Gastrocnemius medialis (tissue), 4 donors: ENCODE results near the gene FOLH1. TPM values are rescaled to one million over a fixed set of nuclear protein-coding genes. Genes with fewer than 3 reads are reported as not detected.
"Not testable (repeated sequence)": the region's sequence is repeated elsewhere in the genome, so short reads cannot be mapped to it uniquely, and the experiment has no call there.

ENCODE experiments used
- ATAC-seq, 2 donors: fragments of 150-250 bp; one replicate each; pipeline ENCODE4 v1.9.1; 2016
- DNase-seq, 2 donors: peaks; one replicate each; pipeline ENCODE4 v3.0.0-alpha.2; 2019
- H3K27ac ChIP-seq, 4 donors: fragments of 200-600 bp; sonication (generic); 1 replicate in 1 of 4; 2 replicates in 3 of 4; pipeline ENCODE4 v1.5.1; 2016 to 2018; ENCODE audit warnings: mild to moderate bottlenecking in 2 of 4, moderate library complexity in 1 of 4
- H3K27me3 ChIP-seq, 3 donors: fragments of 200-600 bp; sonication (generic) in 2 of 3; 1 replicate in 1 of 3; 2 replicates in 2 of 3; pipeline versions ENCODE4 v1.5.1 to v1.6.0; 2016 to 2019; ENCODE audit warnings: mild to moderate bottlenecking in 1 of 3, moderate library complexity in 1 of 3
- H3K36me3 ChIP-seq, 2 donors: fragments of 200-600 bp; sonication (generic) in 1 of 2; one replicate each; pipeline ENCODE4 v1.5.1; 2017 to 2018
- H3K4me1 ChIP-seq, 2 donors: fragments of 200-600 bp; sonication (generic) in 1 of 2; one replicate each; pipeline ENCODE4 v1.5.1; 2016 to 2017; ENCODE audit warnings: mild to moderate bottlenecking in 2 of 2
- H3K4me3 ChIP-seq, 4 donors: fragments of 200-600 bp; sonication (generic) in 3 of 4; 1 replicate in 1 of 4; 2 replicates in 3 of 4; pipeline ENCODE4 v1.5.1; 2016 to 2019; ENCODE audit warnings: mild to moderate bottlenecking in 2 of 4
- H3K9me3 ChIP-seq, 3 donors: fragments of 200-600 bp; sonication (generic) in 2 of 3; 1 replicate in 1 of 3; 2 replicates in 2 of 3; pipeline ENCODE4 v1.5.1; 2016 to 2019
- POLR2A ChIP-seq, 2 donors: fragments of 450-650 bp; IDR thresholded peaks; one replicate each; pipeline ENCODE4 v1.6.1; 2017; ENCODE audit warnings: antibody characterized with exemption in 2 of 2, mild to moderate bottlenecking in 2 of 2, moderate library complexity in 2 of 2
- in situ Hi-C, 4 donors: fragments of 200-750 bp; cut with MboI; loops; one replicate each; pipeline versions ENCODE4 v1.15.0 to v1.8.0; 2017; ENCODE audit warnings: low sequenced_read_pairs in 4 of 4
- intact Hi-C: fragments of 100-400 bp; cut with DNase I; formaldehyde crosslinking; loops from one replicate; pipeline ENCODE4 v1.15.1; 2023; ENCODE audit warnings: low total_unique reads
- total RNA-seq, 4 donors: library from RNA; depleted of rRNA; stranded (reverse); fragments of >200 nt; gene quantifications; one replicate each; pipeline versions ENCODE4 v1.1.0 to v1.2.3, GENCODE V29; 2016
- TF ChIP-seq, protein P1 (sequence below), 5 experiments: fragments of 450-650 bp in 3 of 5; fragments of 200-600 bp in 2 of 5; sonication (generic) in 2 of 5; IDR thresholded peaks in 4 of 5; conservative IDR thresholded peaks in 1 of 5; 1 replicate in 4 of 5; 2 replicates in 1 of 5; pipeline ENCODE4 v1.5.1; 2016 to 2019; ENCODE audit warnings: antibody characterized with exemption in 5 of 5, mild to moderate bottlenecking in 3 of 5, moderate library complexity in 3 of 5

FOLH1 gene
- not detected for total RNA-seq

DNA sequence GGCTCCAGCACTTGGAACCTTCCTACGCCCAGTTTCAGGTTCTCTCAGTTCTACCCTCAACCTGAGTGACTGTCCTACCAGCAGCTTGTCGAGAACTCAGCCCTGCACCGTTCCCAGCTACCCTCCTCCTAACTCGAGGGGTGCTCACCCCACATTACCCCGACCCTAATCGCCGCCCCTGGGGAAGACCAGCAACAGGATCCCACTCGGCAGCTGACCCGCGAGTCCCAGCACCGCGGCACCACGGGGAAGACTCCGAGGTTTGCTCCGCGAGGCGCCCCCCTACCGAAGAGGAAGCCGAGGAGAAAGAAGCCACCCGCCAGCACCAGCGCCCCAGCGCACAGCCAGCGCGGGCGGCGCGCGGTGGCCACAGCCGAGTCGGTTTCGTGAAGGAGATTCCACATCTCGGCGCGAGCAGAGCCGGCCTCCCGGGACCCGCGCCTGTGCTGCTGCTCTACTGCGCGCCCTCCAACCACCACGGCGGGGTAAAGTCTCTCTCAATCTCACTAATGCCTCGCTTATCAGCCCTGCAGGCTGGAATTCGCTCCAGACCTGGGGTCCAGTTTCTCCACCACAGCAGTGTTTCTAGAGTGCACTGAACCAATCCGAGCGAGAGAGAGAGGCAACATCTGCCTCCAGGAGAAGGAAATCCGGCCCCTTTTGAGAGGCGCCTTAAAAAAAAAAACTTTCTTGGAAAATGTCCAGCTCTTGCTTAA lies at the start of gene FOLH1:
Gene FOLH1 (minus strand): TSS at position 597 of the 716 bp plus-strand sequence. CDS start 193 bp downstream, at position 404.
- ATAC-seq (peak in 1 of 2 donors; percentile 36), DNase-seq (no peak)
- Histone ChIP-seq H3K4me1 (no peaks in the 10 kb centered on the region), H3K27ac (no peak within 1 kb of the TSS), H3K36me3 (no peaks in the 10 kb centered on the region), H3K9me3 (no peaks in the 10 kb centered on the region), H3K27me3 (no peaks in the 10 kb centered on the region), H3K4me3 (peak within 1 kb of the TSS; percentile 23 to 37 (median 34))
- in situ Hi-C loops = no loop called here
- TF ChIP-seq, protein P1, sequence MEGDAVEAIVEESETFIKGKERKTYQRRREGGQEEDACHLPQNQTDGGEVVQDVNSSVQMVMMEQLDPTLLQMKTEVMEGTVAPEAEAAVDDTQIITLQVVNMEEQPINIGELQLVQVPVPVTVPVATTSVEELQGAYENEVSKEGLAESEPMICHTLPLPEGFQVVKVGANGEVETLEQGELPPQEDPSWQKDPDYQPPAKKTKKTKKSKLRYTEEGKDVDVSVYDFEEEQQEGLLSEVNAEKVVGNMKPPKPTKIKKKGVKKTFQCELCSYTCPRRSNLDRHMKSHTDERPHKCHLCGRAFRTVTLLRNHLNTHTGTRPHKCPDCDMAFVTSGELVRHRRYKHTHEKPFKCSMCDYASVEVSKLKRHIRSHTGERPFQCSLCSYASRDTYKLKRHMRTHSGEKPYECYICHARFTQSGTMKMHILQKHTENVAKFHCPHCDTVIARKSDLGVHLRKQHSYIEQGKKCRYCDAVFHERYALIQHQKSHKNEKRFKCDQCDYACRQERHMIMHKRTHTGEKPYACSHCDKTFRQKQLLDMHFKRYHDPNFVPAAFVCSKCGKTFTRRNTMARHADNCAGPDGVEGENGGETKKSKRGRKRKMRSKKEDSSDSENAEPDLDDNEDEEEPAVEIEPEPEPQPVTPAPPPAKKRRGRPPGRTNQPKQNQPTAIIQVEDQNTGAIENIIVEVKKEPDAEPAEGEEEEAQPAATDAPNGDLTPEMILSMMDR (IDR thresholded peaks at IDR 0.05 in 4 of 5, conservative IDR thresholded peaks at IDR 0.05 in 1 of 5) = no peak
- no peak for TF ChIP-seq POLR2A (IDR thresholded peaks at IDR 0.05)
- intact Hi-C loops = no loop called here

DNA sequence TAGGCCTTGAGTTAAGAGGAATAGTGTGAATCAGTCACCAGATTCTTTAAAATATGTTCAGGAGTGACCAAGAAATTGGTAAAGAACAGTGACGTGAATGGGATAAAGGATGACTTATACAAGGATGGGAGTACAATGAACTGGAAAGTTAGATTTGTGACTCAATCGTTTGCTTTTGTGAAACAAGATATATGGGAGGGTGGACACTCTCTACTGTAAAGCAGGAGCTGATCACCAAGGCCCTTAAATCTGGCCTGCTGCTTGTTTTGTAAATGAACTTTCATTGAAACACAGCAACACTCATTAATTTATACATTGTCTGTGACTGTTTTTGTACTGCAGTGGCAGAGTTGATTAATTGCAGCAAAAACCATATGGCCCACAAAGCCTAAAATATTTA lies 46.7 kb upstream of the FOLH1 start:
- in situ Hi-C loops, H3K36me3 ChIP-seq, H3K4me1 ChIP-seq, H3K27ac ChIP-seq, ATAC-seq, H3K27me3 ChIP-seq, DNase-seq, intact Hi-C loops, H3K4me3 ChIP-seq, H3K9me3 ChIP-seq: not testable (repeated sequence)

DNA sequence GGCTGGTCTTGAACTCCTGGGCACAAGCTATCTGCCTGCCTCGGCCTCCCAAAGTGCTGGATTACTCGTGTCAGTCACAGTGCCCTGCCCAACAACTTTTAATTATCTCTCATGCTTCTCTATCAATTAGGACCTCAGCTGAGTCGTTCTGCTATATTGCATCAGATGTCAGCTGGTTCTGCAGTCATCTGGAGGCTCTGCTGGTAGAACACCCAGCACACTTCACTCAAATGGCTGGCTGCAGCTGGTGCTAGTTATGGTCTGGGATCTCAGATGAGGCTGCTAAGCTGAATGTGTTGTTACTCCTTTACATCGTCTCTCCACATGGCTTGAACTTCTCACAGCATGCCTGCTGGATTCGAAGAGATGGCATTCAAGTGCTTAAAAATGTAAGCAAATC lies 42.8 kb upstream of the FOLH1 start:
- H3K27me3 ChIP-seq, H3K36me3 ChIP-seq, ATAC-seq, in situ Hi-C loops, H3K27ac ChIP-seq, intact Hi-C loops, H3K4me1 ChIP-seq, DNase-seq, H3K4me3 ChIP-seq, H3K9me3 ChIP-seq: not testable (repeated sequence)

DNA sequence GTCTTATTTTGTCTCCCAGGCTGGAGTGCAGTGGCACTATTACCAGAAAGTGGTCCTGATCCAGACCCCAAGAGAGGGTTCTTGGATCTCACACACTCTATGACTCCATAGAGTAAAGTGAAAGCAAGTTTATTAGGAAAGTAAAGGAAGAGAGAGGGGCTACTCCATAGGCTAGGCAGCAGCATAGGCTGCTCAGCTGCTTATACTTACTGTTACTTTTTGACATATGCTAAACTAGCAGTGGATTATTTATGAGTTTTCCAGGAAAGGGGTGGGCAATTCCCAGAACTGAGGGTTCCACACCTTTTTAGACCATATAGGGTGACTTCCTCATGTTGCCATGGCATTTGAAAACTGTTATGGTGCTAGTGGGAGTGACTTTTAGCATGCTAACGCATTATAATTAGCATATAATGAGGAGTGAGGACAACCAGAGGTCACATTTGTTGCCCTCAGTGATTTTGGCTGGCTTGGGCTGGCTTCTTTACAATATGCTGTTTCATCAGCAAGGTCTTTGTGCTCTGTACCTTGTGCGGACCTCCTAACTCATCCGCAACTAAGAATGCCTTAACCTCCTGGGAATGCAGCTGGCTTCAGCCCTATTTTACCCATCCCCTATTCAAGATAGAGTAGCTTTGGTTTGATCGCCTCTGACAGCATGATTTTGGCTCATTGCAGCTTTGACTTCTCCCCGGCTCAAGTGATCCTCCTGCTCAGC lies 42.2 kb upstream of the FOLH1 start:
- in situ Hi-C loops, H3K27ac ChIP-seq, H3K9me3 ChIP-seq, intact Hi-C loops, H3K27me3 ChIP-seq, ATAC-seq, H3K4me1 ChIP-seq, DNase-seq, H3K4me3 ChIP-seq, H3K36me3 ChIP-seq: not testable (repeated sequence)

DNA sequence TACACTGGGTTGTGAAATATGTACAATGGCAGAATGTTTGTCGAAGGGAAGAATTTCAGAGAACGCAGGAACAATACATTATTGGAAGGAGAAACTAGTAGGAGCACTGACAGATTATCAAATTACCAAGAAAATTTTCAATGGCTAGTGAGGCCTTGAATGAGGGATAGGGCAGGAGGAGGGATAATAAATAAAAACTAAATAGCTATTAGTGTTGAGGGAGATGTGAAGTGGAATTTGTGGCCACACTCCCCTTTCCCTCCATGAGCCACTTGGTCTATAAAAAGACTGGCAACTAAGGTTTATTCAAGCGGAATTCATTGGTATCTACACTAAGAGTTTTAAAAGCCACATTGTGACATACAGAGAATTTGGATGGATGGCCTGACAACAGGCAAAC lies 41.0 kb upstream of the FOLH1 start:
- H3K4me1 ChIP-seq, H3K27ac ChIP-seq, H3K4me3 ChIP-seq, in situ Hi-C loops, H3K9me3 ChIP-seq, H3K27me3 ChIP-seq, intact Hi-C loops, DNase-seq, ATAC-seq, H3K36me3 ChIP-seq: not testable (repeated sequence)

DNA sequence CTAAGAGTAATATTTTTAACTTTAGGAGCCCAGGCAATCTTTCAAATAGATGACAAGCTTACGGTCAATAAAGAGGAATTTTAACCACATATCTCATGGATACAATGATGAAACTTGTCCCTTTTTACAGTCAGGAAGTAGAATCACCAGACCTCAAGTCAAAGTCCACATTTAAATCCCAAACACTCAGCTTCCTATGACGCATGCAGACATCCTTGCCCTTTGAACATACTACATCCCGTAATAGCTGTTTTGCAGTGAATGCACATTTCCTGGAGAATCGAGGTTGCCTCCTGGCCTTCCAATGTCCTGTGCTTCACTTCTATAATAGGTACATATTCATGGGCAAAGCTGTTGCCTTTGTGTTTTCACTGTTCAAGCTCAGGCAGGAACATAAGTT lies 25.3 kb upstream of the FOLH1 start:
- DNase-seq, H3K36me3 ChIP-seq, H3K27ac ChIP-seq, H3K27me3 ChIP-seq, ATAC-seq, H3K4me3 ChIP-seq, in situ Hi-C loops, intact Hi-C loops, H3K4me1 ChIP-seq, H3K9me3 ChIP-seq: not testable (repeated sequence)

DNA sequence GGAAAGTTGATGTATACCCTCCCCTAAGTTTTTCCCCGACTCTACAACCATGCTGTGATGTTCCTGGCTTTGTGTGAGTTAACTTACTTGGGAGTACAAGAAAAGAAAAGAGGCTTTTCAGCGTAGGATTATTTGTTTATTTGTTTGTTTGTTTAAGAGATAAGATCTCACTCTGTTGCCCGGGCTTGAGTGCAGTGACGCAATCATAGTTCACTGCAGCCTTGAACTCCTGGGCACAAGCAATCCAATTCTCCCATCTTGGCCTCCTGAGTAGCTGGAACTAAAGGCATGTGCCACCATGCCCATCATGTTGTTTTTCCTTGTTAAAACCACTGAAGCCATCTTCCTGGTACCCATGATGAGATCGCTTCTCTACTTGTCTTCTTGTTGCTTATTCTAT lies 24.6 kb upstream of the FOLH1 start:
- DNase-seq, H3K4me3 ChIP-seq, H3K9me3 ChIP-seq, ATAC-seq, H3K36me3 ChIP-seq, intact Hi-C loops, in situ Hi-C loops, H3K27ac ChIP-seq, H3K27me3 ChIP-seq, H3K4me1 ChIP-seq: not testable (repeated sequence)

DNA sequence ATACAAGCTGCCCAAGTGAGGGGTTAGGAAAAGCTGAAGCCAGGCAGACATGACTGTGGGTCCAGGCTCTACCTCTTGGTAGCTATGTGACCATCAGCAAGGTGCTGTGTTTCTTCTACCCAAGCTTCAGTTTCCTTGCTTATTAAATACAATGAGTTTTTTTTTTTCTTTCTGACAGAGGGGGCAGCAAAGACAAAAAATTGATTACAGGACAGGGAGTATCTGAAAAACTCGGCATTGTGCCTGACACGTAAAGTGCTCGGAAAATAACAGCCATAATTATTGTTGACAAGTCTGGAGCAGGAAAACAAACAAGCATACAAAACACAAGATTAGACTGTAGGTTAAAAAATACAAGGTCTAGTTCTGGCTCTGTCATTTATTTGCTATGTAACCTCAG lies 23.3 kb upstream of the FOLH1 start:
- H3K36me3 ChIP-seq, H3K27me3 ChIP-seq, in situ Hi-C loops, H3K4me3 ChIP-seq, DNase-seq, ATAC-seq, H3K4me1 ChIP-seq, H3K27ac ChIP-seq, H3K9me3 ChIP-seq, intact Hi-C loops: not testable (repeated sequence)

DNA sequence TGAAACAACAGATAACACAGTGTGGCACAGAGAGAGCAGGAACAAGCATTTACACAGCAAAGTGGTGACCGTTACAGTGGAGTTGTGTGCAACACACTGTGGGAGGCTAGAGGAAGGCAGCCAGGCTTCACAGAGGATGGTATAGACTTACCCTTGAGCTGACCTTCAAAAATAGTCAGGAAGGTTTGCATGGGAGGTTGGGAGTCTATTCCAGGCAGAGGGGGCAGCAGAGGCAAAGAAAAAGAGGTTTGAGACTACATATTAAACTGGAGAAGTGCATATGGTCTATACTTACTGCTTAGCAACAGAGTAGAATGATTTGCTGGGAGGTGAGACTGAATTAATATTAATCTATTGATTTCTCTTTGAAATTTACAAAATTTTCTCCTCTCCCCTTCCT lies 22.1 kb upstream of the FOLH1 start:
- H3K4me1 ChIP-seq, H3K27me3 ChIP-seq, H3K4me3 ChIP-seq, H3K36me3 ChIP-seq, in situ Hi-C loops, DNase-seq, ATAC-seq, intact Hi-C loops, H3K27ac ChIP-seq, H3K9me3 ChIP-seq: not testable (repeated sequence)

DNA sequence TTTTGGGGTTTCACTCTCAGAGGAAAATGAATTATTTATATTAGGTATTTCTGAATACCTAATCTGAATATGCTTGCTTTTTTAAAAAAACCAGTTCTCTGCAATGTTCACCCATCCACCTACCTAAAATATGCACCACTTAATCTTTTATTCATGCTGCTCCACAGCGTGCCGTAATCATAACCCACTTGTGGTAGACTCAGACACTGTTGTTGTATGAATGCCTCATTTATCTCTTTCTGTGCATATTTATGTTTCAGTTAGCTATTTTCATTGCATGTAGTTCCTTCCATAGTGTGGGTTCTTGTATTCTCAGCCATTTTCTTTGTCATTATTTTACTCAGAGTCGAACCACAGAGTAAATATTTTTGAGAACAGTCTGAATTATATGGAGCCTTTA lies 21.6 kb upstream of the FOLH1 start:
- ATAC-seq, in situ Hi-C loops, H3K36me3 ChIP-seq, H3K4me1 ChIP-seq, H3K27me3 ChIP-seq, H3K4me3 ChIP-seq, DNase-seq, intact Hi-C loops, H3K27ac ChIP-seq, H3K9me3 ChIP-seq: not testable (repeated sequence)
